IMR-90 (cell line): ENCODE measurements around the gene ARL2. TPM values are rescaled to one million over a fixed set of nuclear protein-coding genes. Genes with fewer than 3 reads are reported as not detected.

Source experiments
- ATAC-seq: fragments of 200-7000 bp; cut with Tn5 transposase; 2 replicates; pipeline ENCODE4 v1.9.1; 2020; ENCODE audit warnings: low read depth, mild to moderate bottlenecking, moderate library complexity
- BruUV-seq: library from RNA; stranded (reverse); fragments of 400-500 nt; replicated peaks from 2 replicates; lab custom pipeline; 2021; lab: Mats Ljungman, UMichigan
- CTCF ChIA-PET: fragments of 300-600 bp; formaldehyde crosslinking; extraction: SDS; loops from one replicate; lab custom pipeline; 2021; ENCODE audit warnings: antibody characterized with exemption; lab: Yijun Ruan, JAX
- POLR2A ChIA-PET: fragments of 300-600 bp; sonication (Branson Sonifier 250); formaldehyde crosslinking; loops from one replicate; lab custom pipeline; 2022; ENCODE audit warnings: antibody characterized with exemption; ENCODE audit not compliant: unreplicated experiment; lab: Charles Lee
- DNase-seq: peaks from one replicate; pipeline ENCODE4 v3.0.0; 2013
- H2AFZ ChIP-seq: replicated peaks from 2 replicates; pipeline ENCODE3; 2013; ENCODE audit warnings: low read length, mild to moderate bottlenecking; ENCODE audit not compliant: poor library complexity
- H2AK5ac ChIP-seq: 2 replicates; pipeline ENCODE4 v1.6.1; 2013; ENCODE audit warnings: low read depth, low read length, inconsistent platforms
- H2AK9ac ChIP-seq: replicated peaks from 2 replicates; pipeline ENCODE3; 2013; ENCODE audit warnings: mild to moderate bottlenecking, low read depth, low read length, moderate library complexity; ENCODE audit not compliant: poor library complexity
- H2BK120ac ChIP-seq: 2 replicates; pipeline ENCODE4 v1.6.1; 2013; ENCODE audit warnings: low read depth, low read length, inconsistent platforms
- H2BK15ac ChIP-seq: 3 replicates; pipeline ENCODE4 v1.6.1; 2013; ENCODE audit warnings: low read depth, low read length, inconsistent platforms
- H2BK20ac ChIP-seq: 2 replicates; pipeline ENCODE4 v1.6.1; 2013; ENCODE audit warnings: low read depth, mild to moderate bottlenecking, inconsistent platforms, low read length, moderate library complexity
- H2BK5ac ChIP-seq: 2 replicates; pipeline ENCODE4 v1.6.1; 2013; ENCODE audit warnings: mild to moderate bottlenecking, low read depth, low read length, inconsistent platforms; ENCODE audit not compliant: poor library complexity, severe bottlenecking
- H3K14ac ChIP-seq: replicated peaks from 2 replicates; pipeline ENCODE4 v1.6.1; 2013; ENCODE audit warnings: low read depth, low read length, inconsistent platforms
- H3K18ac ChIP-seq: 2 replicates; pipeline ENCODE4 v1.6.1; 2013; ENCODE audit warnings: low read depth, low read length, control low read depth
- H3K23ac ChIP-seq: 2 replicates; pipeline ENCODE4 v1.6.1; 2013; ENCODE audit warnings: low read depth, low read length, inconsistent platforms
- H3K27ac ChIP-seq: 2 replicates; pipeline ENCODE4 v1.5.1; 2013; ENCODE audit warnings: mild to moderate bottlenecking, control low read depth, low read length; ENCODE audit not compliant: insufficient read depth
- H3K27me3 ChIP-seq: 2 replicates; pipeline ENCODE4 v1.6.1; 2013; ENCODE audit warnings: low read length; ENCODE audit not compliant: control insufficient read depth, insufficient read depth
- H3K36me3 ChIP-seq: 2 replicates; pipeline ENCODE4 v1.6.1; 2013; ENCODE audit warnings: low read length, mixed read lengths; ENCODE audit not compliant: control insufficient read depth, insufficient read depth
- H3K4ac ChIP-seq: 2 replicates; pipeline ENCODE4 v1.6.1; 2013; ENCODE audit warnings: low read depth, low read length, inconsistent platforms
- H3K4me1 ChIP-seq: 2 replicates; pipeline ENCODE4 v1.6.1; 2013; ENCODE audit warnings: low read length, mixed read lengths; ENCODE audit not compliant: control insufficient read depth, insufficient read depth
- H3K4me2 ChIP-seq: 2 replicates; pipeline ENCODE4 v1.6.1; 2013; ENCODE audit warnings: low read depth, mild to moderate bottlenecking, control low read depth, low read length, moderate library complexity
- H3K4me3 ChIP-seq: 2 replicates; pipeline ENCODE4 v1.5.1; 2013; ENCODE audit warnings: low read depth, mild to moderate bottlenecking, control low read depth, low read length, moderate library complexity; ENCODE audit not compliant: insufficient read depth
- H3K56ac ChIP-seq: 2 replicates; pipeline ENCODE4 v1.6.1; 2013; ENCODE audit warnings: low read length, inconsistent platforms; ENCODE audit not compliant: insufficient read depth; ENCODE audit errors: extremely low read depth
- H3K79me1 ChIP-seq, 2 experiments: 2 replicates each; pipeline ENCODE4 v1.6.1; 2013; ENCODE audit warnings: low read length in 2 of 2, inconsistent platforms in 1 of 2, low read depth in 1 of 2
- H3K9ac ChIP-seq: 2 replicates; pipeline ENCODE4 v1.6.1; 2013; ENCODE audit warnings: low read depth, low read length, control low read depth
- H3K9me1 ChIP-seq: 2 replicates; pipeline ENCODE4 v1.6.1; 2013; ENCODE audit warnings: low read length, inconsistent platforms; ENCODE audit not compliant: insufficient read depth
- H3K9me3 ChIP-seq: 2 replicates; pipeline ENCODE4 v1.6.1; 2013; ENCODE audit warnings: low read length; ENCODE audit not compliant: control insufficient read depth, insufficient read depth
- H4K20me1 ChIP-seq: 2 replicates; pipeline ENCODE4 v1.6.1; 2013; ENCODE audit warnings: low read length, inconsistent platforms; ENCODE audit not compliant: insufficient read depth
- H4K5ac ChIP-seq: 2 replicates; pipeline ENCODE4 v1.6.1; 2013; ENCODE audit warnings: mild to moderate bottlenecking, low read depth, low read length, control low read depth
- H4K8ac ChIP-seq, 2 experiments: 2 replicates each; pipeline ENCODE4 v1.6.1; 2013; ENCODE audit warnings: low read depth in 2 of 2, low read length in 2 of 2, control low read depth in 1 of 2, inconsistent platforms in 1 of 2
- H4K91ac ChIP-seq: 2 replicates; pipeline ENCODE4 v1.6.1; 2013; ENCODE audit warnings: low read depth, low read length, inconsistent platforms; ENCODE audit not compliant: insufficient read depth
- BHLHE40 ChIP-seq: fragments of 150-350 bp; IDR thresholded peaks from 2 replicates; pipeline ENCODE4 v1.6.1; 2016; ENCODE audit warnings: mild to moderate bottlenecking, low read depth, low read length
- CHD1 ChIP-seq: IDR thresholded peaks from 2 replicates; pipeline ENCODE4 v1.6.1; 2012; ENCODE audit warnings: low read depth, low read length, improper control_type of control experiment
- FOS ChIP-seq: fragments of 150-350 bp; IDR thresholded peaks from 2 replicates; pipeline ENCODE4 v1.6.1; 2016; ENCODE audit warnings: low read depth, low read length
- MAFK ChIP-seq: IDR thresholded peaks from 2 replicates; pipeline ENCODE4 v1.6.1; 2012; ENCODE audit warnings: low read depth, low read length, improper control_type of control experiment
- MXI1 ChIP-seq: IDR thresholded peaks from 2 replicates; pipeline ENCODE4 v1.6.1; 2012; ENCODE audit warnings: low read depth, mild to moderate bottlenecking, low read length, moderate library complexity, borderline replicate concordance
- NFE2L2 ChIP-seq: fragments of 150-350 bp; IDR thresholded peaks from 2 replicates; pipeline ENCODE4 v1.6.1; 2016; ENCODE audit warnings: low read depth, mild to moderate bottlenecking, low read length
- POLR2A ChIP-seq: IDR thresholded peaks from 2 replicates; pipeline ENCODE4 v1.6.1; 2012; ENCODE audit warnings: mild to moderate bottlenecking, low read depth, low read length
- RAD21 ChIP-seq: IDR thresholded peaks from 2 replicates; pipeline ENCODE4 v1.6.1; 2012; ENCODE audit warnings: low read length, improper control_type of control experiment
- RCOR1 ChIP-seq: IDR thresholded peaks from 2 replicates; pipeline ENCODE4 v1.6.1; 2012; ENCODE audit warnings: mild to moderate bottlenecking, low read length, improper control_type of control experiment; ENCODE audit not compliant: insufficient replicate concordance
- SMC3 ChIP-seq: fragments of 150-350 bp; IDR thresholded peaks from 2 replicates; pipeline ENCODE4 v1.6.1; 2016; ENCODE audit warnings: low read depth, mild to moderate bottlenecking, antibody characterized with exemption, low read length, moderate library complexity
- WGBS, 2 experiments: methylation state at CpG; one replicate each; pipeline versions ENCODE4 v1.1.5 to v1.1.7; 2013; ENCODE audit warnings: missing lambda C conversion rate in 2 of 2; ENCODE audit not compliant: insufficient read length in 1 of 2; ENCODE audit errors: extremely low coverage in 2 of 2; 5-methylcytosine and 5-hydroxymethylcytosine counted together
- dilution Hi-C: fragments of 300-500 bp; cut with HindIII; formaldehyde crosslinking; loops from one replicate; pipeline ENCODE4 v1.14.3; 2018; ENCODE audit warnings: low sequenced_read_pairs; ENCODE audit not compliant: unreplicated experiment
- in situ Hi-C: fragments of 300-500 bp; cut with MboI; formaldehyde crosslinking; loops from 3 replicates; pipeline ENCODE4 v1.14.3; 2019; ENCODE audit warnings: low sequenced_read_pairs, inconsistent platforms, mixed read lengths
- intact Hi-C: fragments of 100-400 bp; cut with micrococcal nuclease; formaldehyde crosslinking; loops from 2 replicates; pipeline ENCODE4 v1.10.0; 2022
- polyA plus RNA-seq, 3 experiments: library from polyadenylated mRNA; depleted of rRNA; stranded (reverse); fragments of >200 nt; gene quantifications; 2 replicates each; pipeline ENCODE4 v1.2.3, GENCODE V29; 2012; ENCODE audit warnings: low replicate concordance in 1 of 3
- total RNA-seq: library from RNA; depleted of rRNA; stranded (reverse); fragments of >200 nt; gene quantifications from 2 replicates; pipeline ENCODE4 v1.2.3, GENCODE V29; 2012
- TF ChIP-seq, protein P1 (sequence below): conservative IDR thresholded peaks from 2 replicates; pipeline ENCODE4 v1.5.1; 2012; ENCODE audit warnings: mild to moderate bottlenecking, low read depth, low read length, improper control_type of control experiment
- TF ChIP-seq, protein P2 (sequence below): fragments of 150-350 bp; IDR thresholded peaks from 2 replicates; pipeline ENCODE4 v1.6.1; 2016; ENCODE audit warnings: low read depth, mild to moderate bottlenecking, low read length, moderate library complexity, borderline replicate concordance

The ARL2 gene
- total and polyA plus RNA-seq, 2 of the 4 experiments (the other 2 are of a cell fraction) = 48.9 to 152 TPM

DNA sequence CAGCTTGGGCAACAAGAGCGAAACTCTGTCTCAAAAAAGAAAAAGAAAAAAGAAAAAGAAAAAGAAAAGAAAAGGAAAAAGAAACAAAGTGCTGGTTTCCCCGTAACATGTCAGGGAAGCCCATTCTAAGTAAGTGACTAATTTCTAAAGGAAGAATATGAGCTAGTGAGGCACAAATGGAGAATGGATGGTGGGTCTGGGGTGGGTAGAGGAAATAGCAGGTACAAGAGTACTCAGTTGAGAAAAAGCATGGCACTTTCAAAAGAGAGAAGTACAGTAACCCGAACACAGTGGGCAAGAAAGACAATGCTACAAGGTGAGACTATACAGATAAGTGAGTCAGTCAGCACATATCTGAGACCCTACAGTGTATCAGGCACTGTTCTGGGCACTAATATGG is 46.6 kb upstream of the ARL2 start:
- Histone ChIP-seq H2BK5ac (no peak overlapping the region), H3K4ac (no peak overlapping the region), H4K5ac (no peak overlapping the region), H3K27me3 (no peaks in the 10 kb centered on the region; the same call in none of the 2 replicates), H3K14ac (no peak overlapping the region), H3K4me3 (no peak overlapping the region), H3K9me3 (no peaks in the 10 kb centered on the region), H3K18ac (no peak overlapping the region), H4K20me1 (no peaks in the 10 kb centered on the region), H2AK5ac (no peak overlapping the region), H3K9me1 (no peaks in the 10 kb centered on the region; the same call in 1 of the 2 replicates), H4K8ac (no peak overlapping the region), H3K27ac (no peak overlapping the region), H3K56ac (no peak overlapping the region), H2BK15ac (no peak overlapping the region), H3K36me3 (no peaks in the 10 kb centered on the region), H3K23ac (no peak overlapping the region), H3K9ac (no peak overlapping the region), H2BK20ac (no peak overlapping the region), H3K4me2 (no peak overlapping the region), H3K4me1 (0 out of 2 replicates have a peak, but pooled peaks cover 1% of the 10 kb centered on the region), H3K79me1 (no peaks in the 10 kb centered on the region), H2BK120ac (no peak overlapping the region), H2AK9ac (no peak overlapping the region), H4K91ac (no peak overlapping the region), H2AFZ (no peak overlapping the region)
- ChIA-PET POLR2A (no interaction called here), CTCF (no interaction called here)
- in situ Hi-C loops = no loop called here
- DNase-seq = no peak
- 71% methylated on average over 1 of the region's 3 CpGs; no CpG with 5 or more reads in 1 of the 2 experiments for WGBS, 2 experiments
- dilution Hi-C loops = no loop called here
- BruUV-seq = no TSS peak
- intact Hi-C loops = no loop called here
- ATAC-seq = no peak
- TF ChIP-seq MXI1 = no peak
- TF ChIP-seq SMC3 = no peak
- TF ChIP-seq CHD1 = no peak
- no peak for TF ChIP-seq POLR2A
- TF ChIP-seq FOS = no peak
- no peak for TF ChIP-seq RAD21
- TF ChIP-seq BHLHE40 = no peak
- TF ChIP-seq RCOR1 = no peak
- TF ChIP-seq, protein P1, sequence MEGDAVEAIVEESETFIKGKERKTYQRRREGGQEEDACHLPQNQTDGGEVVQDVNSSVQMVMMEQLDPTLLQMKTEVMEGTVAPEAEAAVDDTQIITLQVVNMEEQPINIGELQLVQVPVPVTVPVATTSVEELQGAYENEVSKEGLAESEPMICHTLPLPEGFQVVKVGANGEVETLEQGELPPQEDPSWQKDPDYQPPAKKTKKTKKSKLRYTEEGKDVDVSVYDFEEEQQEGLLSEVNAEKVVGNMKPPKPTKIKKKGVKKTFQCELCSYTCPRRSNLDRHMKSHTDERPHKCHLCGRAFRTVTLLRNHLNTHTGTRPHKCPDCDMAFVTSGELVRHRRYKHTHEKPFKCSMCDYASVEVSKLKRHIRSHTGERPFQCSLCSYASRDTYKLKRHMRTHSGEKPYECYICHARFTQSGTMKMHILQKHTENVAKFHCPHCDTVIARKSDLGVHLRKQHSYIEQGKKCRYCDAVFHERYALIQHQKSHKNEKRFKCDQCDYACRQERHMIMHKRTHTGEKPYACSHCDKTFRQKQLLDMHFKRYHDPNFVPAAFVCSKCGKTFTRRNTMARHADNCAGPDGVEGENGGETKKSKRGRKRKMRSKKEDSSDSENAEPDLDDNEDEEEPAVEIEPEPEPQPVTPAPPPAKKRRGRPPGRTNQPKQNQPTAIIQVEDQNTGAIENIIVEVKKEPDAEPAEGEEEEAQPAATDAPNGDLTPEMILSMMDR = no peak
- TF ChIP-seq, protein P2, sequence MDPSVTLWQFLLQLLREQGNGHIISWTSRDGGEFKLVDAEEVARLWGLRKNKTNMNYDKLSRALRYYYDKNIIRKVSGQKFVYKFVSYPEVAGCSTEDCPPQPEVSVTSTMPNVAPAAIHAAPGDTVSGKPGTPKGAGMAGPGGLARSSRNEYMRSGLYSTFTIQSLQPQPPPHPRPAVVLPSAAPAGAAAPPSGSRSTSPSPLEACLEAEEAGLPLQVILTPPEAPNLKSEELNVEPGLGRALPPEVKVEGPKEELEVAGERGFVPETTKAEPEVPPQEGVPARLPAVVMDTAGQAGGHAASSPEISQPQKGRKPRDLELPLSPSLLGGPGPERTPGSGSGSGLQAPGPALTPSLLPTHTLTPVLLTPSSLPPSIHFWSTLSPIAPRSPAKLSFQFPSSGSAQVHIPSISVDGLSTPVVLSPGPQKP = no peak
- TF ChIP-seq MAFK = no peak
- TF ChIP-seq NFE2L2 = no peak
